HG02571 (cell line): ENCODE data around the gene TCF4.
"Not testable (repeated sequence)": the region's sequence is repeated elsewhere in the genome, so short reads cannot be mapped to it uniquely, and the experiment has no call there.

Source experiments
- ATAC-seq: cut with Tn5 transposase; IDR thresholded peaks from one replicate; pipeline ENCODE4 v1.9.1; 2021; ENCODE audit warnings: mild to moderate bottlenecking, moderate library complexity; ENCODE audit not compliant: unreplicated experiment

Gene TCF4

DNA sequence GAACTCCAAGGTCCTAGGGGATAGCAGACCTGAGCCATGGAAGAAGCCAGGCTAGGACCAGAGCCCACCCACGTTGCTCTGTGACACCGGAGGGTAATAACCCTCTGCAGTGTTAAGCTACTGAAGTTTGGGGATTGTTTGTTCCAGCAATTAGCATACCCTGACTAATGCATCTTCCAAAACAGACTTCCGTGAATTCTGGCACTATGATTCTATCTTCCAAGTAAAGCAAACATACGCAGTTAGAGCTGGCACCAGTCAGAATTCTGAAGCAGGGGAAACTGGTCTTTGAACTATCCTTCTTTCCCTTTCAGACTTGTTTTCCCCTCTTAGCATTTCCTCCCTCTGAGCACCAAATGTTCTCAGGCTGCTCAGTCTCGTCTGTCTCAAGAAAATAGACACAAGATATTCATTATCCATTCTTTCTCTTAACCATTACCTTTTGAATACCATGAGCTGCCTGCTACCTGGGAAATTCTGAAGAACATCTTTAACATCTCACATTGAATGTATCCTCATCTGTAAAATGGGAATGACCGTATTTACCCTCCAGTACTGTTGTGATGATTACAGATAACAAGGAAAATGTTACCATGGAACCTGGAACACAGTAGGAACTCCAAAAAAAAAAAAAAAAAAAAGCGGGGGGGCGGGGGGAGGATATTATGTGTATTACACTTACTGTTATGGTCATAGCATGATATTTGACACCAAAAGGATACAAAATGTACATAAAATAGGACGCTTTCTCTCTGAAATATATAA, 108.2 kb downstream of the TCF4 start:
- ATAC-seq, result no peak

DNA sequence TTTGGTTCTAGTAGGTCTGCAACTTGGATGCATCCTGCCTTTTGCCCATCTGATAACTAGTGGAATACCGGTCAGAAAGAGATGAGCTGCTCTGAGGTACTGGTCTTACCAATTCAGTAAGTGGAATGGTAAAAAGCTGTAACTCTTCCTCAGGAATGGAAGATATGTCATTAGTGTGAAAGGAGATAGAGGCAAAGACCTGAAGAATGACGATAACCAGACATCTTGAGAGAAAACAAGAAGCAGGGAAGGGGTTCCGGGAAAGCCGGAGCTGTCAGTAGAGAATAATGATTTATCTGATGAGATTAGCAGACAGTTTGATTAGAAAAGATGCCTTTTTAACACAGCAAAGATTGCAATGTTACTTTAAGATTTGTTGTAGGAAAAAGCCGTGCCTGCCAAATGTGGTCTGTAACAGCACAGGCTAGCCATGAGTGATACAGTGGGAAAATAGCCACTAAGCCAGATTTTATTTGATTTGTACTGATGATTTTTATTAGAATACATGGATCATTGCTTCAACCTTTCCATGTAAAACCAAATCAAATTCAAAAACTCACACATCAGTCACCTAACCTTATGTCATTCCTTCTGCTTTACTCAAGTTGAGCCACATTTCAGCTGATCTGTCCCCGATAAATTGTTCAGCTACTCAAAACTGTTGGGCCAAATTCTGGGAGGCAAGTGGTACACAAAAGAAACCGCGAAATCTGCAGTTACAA, 110.0 kb downstream of the TCF4 start:
- ATAC-seq, result peak; percentile 18

DNA sequence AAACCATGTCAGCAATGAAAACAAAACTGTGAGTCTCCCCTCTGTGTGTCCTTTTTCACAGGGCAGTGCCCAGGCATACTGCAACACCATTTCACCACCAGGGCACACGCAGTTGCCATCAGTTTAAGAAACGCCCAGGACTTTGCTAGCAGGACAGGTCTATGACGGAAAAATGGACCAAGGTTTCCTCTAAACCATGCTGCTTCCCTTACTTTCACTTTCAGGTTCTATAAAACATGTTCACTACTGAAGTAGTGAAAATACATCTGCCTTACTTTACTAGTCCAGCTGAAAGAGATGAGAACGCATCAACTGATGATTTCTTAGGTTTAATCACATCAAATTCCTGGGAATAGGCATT, 110.5 kb downstream of the TCF4 start:
- peak; percentile 75 for ATAC-seq

DNA sequence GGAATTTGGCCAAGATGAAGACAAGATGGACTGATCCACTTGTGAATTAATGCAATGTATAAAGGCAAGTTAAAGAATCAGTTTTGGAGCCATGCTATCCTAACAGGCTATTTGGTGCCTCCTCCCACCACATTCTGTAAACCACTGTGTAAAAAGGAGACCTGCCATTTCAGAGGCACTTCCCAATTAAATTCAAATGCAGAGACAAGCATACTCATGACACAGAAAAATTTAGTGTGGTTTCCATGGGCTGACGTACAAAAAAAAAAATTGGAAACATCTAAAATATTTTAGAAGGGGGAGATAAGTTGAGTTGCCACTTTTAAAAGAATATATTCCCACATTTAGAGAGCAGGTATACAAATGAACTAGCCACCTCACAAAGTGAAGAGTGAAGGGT, 112.1 kb downstream of the TCF4 start:
- no peak for ATAC-seq

DNA sequence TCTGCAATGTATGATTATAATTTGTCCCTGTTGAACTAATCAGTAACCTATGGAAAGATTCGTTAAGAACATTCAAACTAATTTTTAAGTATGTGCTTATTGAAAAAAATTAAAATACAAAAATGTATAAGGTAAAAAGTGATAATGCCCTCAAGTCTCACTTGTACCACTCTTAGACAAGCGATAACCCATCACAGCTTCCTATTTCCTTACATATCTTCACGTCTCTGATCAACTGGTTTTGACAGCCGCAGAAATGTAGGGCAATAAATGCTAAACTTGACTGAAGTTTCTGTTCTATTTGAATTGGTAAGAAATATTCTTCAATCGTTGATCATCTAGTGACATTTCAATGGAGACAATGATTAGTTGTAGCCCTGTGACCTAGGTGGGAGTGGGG, 112.5 kb downstream of the TCF4 start:
- ATAC-seq, result no peak

DNA sequence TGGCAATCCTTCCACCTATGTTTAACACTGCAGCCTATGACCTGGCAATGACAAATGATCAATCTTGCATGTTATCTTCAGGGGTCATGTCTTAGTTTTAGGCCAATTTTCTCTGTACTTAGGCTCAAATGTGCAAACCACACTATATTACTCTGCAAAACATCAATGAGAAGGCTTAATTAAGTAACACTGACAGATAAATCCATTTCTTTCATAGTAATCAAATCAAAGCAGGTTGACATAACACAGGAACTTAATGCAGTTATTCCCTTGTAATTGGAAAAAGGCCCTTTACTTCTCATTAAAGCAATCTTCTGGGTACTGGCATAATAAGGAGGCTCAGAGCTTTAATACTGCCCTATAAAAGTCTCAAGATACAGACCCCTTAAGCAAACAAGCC, 114.4 kb downstream of the TCF4 start:
- ATAC-seq, result no peak

DNA sequence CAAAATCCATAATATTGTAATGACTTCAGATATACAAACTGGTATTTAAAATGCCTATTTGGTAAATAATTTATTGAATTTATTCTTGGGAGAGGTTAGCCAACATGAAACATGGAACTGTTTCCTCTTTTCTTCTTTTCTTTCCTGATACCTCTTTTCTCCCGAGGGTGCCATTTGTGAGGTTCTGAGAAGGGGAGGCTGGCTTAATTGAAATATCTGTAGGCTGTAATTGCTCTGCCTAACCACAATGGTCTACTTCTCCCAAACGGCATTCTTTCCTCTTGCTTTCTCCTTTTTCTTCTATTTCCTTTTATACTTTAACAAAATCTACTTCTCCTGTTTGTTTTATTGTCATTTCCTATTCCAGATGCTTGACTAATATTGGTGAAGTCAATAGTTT, 114.9 kb downstream of the TCF4 start:
- ATAC-seq, result no peak

DNA sequence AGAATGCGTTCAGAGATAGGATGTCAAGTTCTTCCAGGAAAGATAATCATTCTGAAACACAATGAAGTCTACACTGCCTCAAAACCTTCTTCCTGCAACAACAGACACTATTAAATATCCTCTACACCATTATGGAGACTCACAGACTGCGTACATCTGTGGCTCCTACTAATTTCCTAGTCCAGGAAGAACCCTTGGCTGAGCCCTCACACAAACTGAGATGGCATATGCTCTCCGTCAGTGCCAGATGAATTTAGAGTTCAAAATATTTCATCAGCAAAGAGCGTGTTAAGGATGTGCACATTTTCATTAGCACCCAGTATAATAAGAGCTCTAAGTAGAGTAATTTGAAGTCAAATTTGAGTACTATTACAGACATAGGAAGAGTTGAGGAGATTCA, 117.2 kb downstream of the TCF4 start:
- no peak for ATAC-seq

DNA sequence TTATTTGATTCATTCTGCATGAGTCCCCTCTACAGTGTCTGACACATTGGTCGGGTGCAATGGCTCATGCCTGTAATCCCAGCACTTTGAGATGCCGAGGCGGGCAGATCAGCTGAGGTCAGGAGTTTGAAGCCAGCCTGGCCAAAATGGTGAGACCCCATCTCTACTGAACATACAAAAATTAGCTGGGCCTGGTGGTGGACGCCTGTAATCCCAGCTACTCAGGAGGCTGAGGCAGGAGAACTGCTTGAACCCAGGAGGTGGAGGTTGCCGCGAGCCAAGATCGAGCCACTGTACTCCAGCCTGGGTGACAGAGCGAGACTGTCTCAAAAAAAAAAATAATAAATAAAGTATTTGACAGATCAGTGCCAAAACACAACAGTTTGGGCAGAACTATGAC, 118.9 kb downstream of the TCF4 start:
- not testable (repeated sequence) for ATAC-seq

DNA sequence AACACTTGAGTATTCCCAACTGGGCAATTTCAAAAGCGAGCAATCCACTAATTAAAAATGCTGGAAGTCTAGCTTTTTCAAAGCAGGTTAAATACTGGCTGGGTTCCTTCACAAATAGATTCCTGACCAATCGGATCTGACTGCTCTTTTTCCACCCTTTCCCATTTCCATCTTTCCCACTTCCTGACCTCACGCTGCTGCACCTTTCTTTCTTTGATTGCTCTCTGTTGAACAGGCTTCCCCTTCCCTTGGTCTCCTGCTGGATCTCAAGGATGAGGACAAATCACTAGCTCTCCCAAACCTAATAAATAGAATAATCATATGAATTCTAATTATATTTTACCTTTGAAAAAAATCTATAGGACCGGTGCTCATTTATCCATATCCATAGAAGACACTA, 121.2 kb downstream of the TCF4 start:
- no peak for ATAC-seq

DNA sequence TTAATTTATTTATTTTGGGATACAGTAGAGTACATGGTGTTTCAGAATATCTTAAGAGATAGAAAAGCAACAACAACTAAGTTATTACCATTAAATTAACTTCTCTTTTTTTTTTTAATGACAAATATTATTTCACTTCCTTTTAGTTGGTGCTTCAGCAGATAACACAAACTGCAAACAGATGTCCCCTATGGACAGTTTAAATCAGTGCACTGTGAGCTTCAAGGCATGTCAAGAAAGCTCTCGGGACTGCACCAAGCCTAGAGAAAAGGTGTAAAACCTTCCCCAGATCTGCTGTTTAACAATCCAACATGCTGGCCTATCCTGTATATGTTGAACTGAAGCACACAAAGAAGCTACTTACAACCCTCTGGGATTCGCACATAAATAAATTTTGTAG, 122.7 kb downstream of the TCF4 start:
- no peak for ATAC-seq

DNA sequence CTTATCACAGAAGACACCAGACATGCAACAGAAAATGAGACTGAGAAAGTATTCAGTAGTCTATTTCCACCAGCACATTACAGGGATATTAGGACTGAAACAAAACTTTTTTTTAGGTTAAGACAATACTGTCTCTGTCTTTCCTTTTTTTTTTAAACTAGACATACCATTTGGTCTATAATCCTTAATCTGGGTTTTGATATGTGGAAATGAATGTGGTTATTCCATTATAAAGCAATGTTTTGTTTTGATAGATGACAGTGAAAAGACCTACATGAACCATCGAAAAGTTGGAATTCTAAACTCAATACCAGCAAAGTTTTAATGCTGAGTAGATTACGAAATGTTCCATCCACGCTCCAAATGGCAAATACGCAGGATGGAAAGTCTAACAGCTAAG, 123.4 kb downstream of the TCF4 start:
- no peak for ATAC-seq

DNA sequence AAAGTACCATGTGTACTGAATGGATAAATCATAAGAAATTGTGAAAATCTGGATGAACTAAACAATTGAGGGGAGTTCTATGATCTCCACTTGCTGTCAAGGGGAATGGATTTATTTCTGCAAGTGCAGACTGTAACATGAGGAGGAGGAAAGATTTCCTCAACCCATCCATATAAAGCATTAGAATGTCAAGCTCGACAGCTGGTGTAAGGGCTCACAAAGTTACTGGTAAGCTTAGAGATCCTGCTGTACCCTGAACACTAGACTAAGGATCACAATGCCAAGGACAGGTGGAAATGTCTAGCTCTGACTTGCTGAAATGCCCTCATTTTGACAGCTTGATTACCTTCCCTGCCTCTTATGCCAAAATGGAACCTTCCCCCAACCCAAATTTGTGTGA, 125.3 kb downstream of the TCF4 start:
- no peak for ATAC-seq

DNA sequence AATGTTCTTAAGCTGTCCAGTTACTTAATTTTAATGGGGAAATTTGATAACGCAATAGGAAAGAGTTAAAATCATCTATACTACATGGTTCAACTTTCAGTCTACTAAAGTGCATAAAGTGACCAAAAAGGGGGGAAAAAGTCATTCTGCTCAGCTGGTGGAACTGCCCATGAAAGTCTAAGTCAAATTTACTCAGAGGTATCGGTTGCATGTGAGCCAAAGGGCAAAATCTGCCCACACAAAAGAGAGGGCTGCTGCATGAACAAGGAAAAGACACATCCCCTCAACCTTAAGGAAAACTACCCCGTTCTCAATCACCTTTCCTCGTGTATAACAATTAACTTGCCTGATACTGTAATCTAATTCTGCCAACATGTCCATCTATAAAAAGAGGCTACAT, 126.1 kb downstream of the TCF4 start:
- ATAC-seq, result no peak

DNA sequence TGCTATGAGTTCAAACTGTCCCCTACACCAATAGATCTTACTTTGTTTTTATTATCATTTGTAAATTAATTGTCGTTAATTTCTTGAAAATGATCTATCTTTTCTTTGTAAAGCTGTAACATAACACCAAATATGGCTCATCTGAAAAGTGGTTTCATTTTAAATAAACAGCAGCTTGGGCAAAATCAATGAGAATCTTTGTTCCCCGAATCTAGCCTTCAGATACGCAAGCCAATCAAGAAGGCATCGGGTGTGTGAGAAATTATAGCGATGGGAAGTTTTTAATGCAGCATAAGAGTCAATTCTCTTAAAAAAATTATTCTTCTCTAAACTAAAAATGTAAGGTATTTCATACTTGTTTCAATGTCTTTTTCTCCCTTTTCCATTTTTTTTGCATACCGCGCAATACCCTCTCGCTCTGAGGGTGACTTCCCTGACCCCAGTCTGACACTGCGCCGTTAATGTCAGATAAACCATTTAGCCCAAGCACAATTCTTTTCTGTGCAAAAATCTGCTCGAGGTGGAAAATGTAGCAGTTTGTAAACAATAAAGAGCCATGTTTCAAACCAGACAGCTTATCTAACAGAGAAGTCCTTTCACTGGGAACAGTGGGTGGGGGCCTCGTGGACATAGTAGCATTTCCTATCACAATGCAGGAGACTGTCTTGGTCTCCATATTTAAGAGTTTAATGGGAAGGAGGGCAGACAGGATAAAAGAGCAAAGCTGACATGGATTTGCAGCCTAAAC, 129.4 kb downstream of the TCF4 start:
- ATAC-seq, result no peak

DNA sequence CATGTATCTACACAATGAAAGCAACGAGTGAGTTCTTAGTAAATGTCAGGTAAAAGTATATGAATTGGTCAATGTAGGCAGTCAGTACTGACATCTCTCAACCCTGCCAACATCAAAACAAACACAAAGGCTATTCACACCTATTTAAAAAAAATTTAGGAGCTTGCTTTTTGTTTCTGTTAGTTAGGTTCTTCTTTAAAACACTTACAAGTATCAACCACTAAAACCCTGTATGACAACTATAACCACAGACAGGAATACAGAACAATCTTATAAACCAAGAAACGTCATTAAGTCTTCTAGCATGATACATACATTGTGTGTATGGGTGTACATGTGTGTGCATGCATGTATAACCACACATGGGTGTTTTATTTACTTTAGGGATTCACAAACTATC, 131.0 kb downstream of the TCF4 start:
- ATAC-seq, result no peak

DNA sequence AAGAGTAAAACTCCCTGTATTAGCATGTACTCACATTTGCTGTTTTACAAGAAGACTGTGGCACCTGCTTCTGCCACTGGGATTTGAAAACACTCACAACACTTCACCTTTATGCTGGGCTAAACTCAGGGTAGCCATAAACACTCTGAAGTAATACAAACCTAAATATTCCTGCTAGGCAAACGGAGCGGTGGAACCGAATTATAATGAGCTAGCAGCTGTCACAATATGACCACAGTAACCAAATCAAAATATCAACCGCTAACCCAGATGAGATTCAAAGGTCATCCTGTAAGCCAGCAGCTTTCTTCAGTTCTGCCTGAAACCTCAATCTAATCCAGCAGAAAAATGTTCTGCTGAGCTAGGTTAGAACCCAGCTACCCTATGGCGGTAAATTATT, 132.1 kb downstream of the TCF4 start:
- no peak for ATAC-seq

DNA sequence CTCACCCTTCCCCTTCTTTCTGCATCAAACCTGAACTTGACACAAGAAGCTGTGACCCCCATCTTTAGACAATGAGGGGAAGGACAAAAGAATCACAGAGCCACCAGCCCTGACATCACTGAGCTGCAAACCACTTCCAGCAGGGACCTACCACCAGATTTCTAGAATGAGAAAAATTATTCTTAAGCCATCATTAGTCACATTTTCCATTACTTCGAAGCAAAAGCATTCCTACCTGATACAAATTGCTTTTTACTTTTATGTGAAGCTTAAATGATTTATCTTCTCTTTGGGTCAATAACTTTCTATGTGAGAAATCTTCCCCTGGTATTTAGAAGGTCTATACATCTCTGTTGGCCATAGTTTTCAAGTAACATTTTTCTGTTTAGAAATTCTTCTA, 134.8 kb downstream of the TCF4 start:
- no peak for ATAC-seq

DNA sequence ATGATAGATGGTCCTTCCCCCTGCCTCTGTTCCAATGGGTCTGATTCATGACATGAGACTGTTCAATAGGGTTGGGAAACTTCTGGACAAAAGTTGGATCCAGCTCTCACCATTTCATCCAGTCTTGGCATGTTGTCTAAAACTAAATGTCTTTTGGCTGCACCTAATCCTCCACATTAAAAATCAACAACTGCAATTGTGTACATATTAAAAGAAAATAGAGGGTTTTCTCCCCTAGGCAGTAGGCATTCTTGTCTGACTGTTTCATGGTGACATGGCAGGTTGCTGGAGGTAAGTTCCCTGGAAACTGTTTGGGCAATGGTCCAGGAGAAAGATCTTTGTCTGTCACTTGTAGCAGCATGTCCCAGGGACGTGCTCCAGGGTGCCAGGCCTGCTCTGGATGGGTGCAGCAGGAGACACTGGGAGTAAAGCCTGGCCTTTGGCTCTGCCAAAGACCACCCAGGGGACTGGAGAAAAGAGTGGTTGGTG, 135.8 kb downstream of the TCF4 start:
- ATAC-seq, result no peak

DNA sequence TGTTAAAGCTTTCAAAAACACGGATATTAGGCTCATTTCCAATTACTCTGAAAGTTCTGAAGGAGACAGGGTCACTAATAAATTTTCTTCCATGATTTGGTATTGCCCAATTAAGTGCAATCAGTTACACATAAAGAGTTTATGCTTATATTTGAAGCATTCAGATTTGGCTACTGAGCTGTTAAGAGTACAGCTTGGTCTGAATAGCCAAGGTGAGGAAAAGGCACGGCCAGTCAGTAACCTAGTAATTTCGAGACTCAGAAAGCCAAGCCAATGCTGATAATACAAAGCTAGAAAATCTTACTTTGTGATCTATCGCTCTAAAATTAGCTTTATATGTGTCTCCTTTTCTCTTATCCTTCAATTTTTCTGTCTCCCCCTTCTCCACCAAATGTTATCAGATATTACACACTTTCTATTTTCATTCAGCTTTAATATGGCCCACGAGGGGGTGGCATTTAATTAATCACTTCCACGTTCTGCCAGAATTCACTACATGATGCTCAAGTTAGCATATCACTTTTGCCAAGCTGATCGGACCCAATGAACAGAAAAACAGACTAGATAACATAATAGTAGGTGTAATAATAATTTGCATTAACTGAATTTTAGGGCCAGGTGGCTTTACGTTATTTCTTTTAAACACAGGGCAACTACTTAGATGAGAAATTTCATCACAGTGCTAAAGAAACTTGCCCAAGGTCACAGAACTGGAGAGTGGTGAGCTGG, 138.4 kb downstream of the TCF4 start:
- no peak for ATAC-seq

DNA sequence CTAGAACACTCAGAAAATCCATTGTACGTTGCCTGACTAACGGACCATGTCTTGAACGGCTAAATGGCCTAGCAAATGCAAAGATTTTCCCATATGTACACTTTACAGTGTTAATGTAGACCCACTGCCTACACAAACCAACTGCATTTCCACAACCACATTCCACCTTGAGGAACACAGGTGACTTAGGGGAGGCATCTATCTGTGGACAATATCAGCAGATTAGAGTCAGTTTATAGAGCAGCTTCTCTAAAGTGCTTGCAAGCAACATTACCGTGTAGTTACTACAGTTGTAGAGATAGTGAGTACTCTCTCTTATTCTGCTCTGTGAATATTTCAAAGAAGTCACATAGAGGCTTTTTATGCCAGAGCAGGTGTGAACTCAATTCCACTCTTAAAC, 139.6 kb downstream of the TCF4 start:
- no peak for ATAC-seq
